Measurements from ENCODE around the gene CDC23.

The CDC23 gene

DNA sequence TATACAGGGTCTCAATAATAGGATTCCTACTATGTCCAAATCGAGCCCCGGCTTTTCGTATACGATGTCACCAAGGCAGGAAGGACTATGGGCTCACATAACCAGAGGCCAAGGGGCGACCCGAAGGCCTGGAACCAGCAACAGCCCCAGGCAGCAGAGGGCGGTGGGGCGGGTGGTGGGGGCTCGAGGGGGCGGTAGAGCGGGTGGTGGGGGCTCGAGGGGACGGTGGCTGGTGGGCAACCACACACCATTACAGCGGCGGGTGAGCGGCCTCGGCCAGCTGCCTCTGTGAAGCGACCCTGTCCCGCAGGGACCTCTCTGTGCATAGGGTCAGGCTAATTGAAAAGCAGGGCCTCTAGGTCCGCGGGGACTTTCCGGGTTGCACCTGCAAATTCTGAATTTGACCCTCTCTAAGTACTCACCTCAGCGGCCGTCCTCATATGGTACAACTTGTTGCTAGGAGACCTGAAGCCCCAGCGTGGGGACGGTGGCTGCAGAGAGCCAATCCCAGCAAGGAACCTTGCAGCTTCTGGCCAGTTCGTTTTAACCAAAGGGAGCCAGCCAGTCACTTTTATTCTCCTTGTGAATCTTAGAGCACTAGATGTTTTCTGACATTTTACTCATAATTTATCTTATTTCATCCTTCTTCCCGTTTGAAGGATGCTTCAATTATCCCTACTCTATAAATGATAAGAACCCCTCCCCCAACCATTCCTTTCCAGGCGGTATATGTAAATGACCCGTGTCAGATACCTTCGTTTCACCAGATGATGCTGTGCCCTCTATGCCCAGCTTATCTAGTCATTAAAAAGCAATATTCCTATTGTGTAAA, 74.0 kb downstream of the CDC23 start, which contains the start of gene NME5:
NME5 (minus strand) TSS at position 480 of the 832 bp plus-strand sequence. CDS start 648 bp downstream, outside the sequence.
- peak in 1 of 2 experiments; percentile 21 for DNase-seq

Data from NCI-H446 (cell line).